ENCODE measurements around the gene CAPN12. TPM values are rescaled to one million over a fixed set of nuclear protein-coding genes. Genes with fewer than 3 reads are reported as not detected.
"Not testable (repeated sequence)": the region's sequence is repeated elsewhere in the genome, so short reads cannot be mapped to it uniquely, and the experiment has no call there.

CAPN12 gene
- total RNA-seq, 1 experiment from 2014 or later = not detected

GRCh38 chr19:38766276-38767047 lies 22.2 kb upstream of the CAPN12 start:
- no peaks in the 10 kb centered on the region for H3K36me3 Mint-ChIP-seq (ENCODE audit: insufficient read depth, unreplicated experiment)
- intact Hi-C loops (cut with micrococcal nuclease) = no loop called here
- ChIA-PET CTCF (no interaction called here), POLR2A (interaction anchor here (0.5 kb wide), 1 partner anchor 18 kb away, joined by 3 read pairs; no protein-coding TSS in a partner anchor)
- no peaks in the 10 kb centered on the region for H3K27me3 Mint-ChIP-seq (ENCODE audit: insufficient read depth, unreplicated experiment)
- no peaks in the 10 kb centered on the region for H3K4me1 Mint-ChIP-seq (ENCODE audit: insufficient read depth, unreplicated experiment)
- TF ChIP-seq CTCF (IDR thresholded peaks at IDR 0.05; ENCODE audit: unreplicated experiment) = no peak
- no peaks in the 10 kb centered on the region for H3K9me3 Mint-ChIP-seq (ENCODE audit: unreplicated experiment)
- BruUV-seq (replicated peaks) = no TSS peak
- H3K4me3 Mint-ChIP-seq (ENCODE audit: unreplicated experiment) = no peak overlapping the region
- no peak for DNase-seq (ENCODE audit: unreplicated experiment)
- H3K27ac Mint-ChIP-seq (ENCODE audit: low read depth, unreplicated experiment) = no peak overlapping the region

- no peaks in the 10 kb centered on the region for H3K36me3 Mint-ChIP-seq (ENCODE audit: insufficient read depth, unreplicated experiment)
- H3K4me1 Mint-ChIP-seq (ENCODE audit: insufficient read depth, unreplicated experiment) = no peaks in the 10 kb centered on the region
- DNase-seq (ENCODE audit: unreplicated experiment) = no peak
- H3K27ac Mint-ChIP-seq (ENCODE audit: low read depth, unreplicated experiment) = no peak overlapping the region
- no peak overlapping the region for H3K4me3 Mint-ChIP-seq (ENCODE audit: unreplicated experiment)
- no peak for TF ChIP-seq CTCF (IDR thresholded peaks at IDR 0.05; ENCODE audit: unreplicated experiment)
- no peaks in the 10 kb centered on the region for H3K9me3 Mint-ChIP-seq (ENCODE audit: unreplicated experiment)
- no peaks in the 10 kb centered on the region for H3K27me3 Mint-ChIP-seq (ENCODE audit: insufficient read depth, unreplicated experiment)
- POLR2A ChIA-PET = interaction anchor here (0.7 kb wide), 1 partner anchor 55 kb away, joined by 3 read pairs; no protein-coding TSS in a partner anchor
- no TSS peak for BruUV-seq (replicated peaks)
- CTCF ChIA-PET = interaction anchor here (0.6 kb wide), 1 partner anchor 357 kb away, joined by 3 read pairs; no protein-coding TSS in a partner anchor
- intact Hi-C loops (cut with micrococcal nuclease) = no loop called here
These were observed 20.9 kb upstream of the CAPN12 start for GRCh38 chr19:38765214-38765613.

GRCh38 chr19:38763795-38764220 lies 19.5 kb upstream of the CAPN12 start:
- Mint-ChIP-seq H3K4me3 (ENCODE audit: unreplicated experiment) (no peak overlapping the region), H3K36me3 (ENCODE audit: insufficient read depth, unreplicated experiment) (no peaks in the 10 kb centered on the region), H3K4me1 (ENCODE audit: insufficient read depth, unreplicated experiment) (no peaks in the 10 kb centered on the region), H3K9me3 (ENCODE audit: unreplicated experiment) (no peaks in the 10 kb centered on the region), H3K27me3 (ENCODE audit: insufficient read depth, unreplicated experiment) (no peaks in the 10 kb centered on the region), H3K27ac (ENCODE audit: low read depth, unreplicated experiment) (no peak overlapping the region)
- no peak for DNase-seq (ENCODE audit: unreplicated experiment)
- TF ChIP-seq CTCF (IDR thresholded peaks at IDR 0.05; ENCODE audit: unreplicated experiment) = no peak
- ChIA-PET CTCF (no interaction called here), POLR2A (interaction anchor here (0.7 kb wide), 1 partner anchor 286 kb away, joined by 3 read pairs; no protein-coding TSS in a partner anchor)
- intact Hi-C loops (cut with micrococcal nuclease) = no loop called here
- no TSS peak for BruUV-seq (replicated peaks)

GRCh38 chr19:38761884-38762389 lies 17.7 kb upstream of the CAPN12 start:
- DNase-seq (ENCODE audit: unreplicated experiment); H3K4me1 Mint-ChIP-seq (ENCODE audit: insufficient read depth, unreplicated experiment); intact Hi-C loops (cut with micrococcal nuclease); H3K27ac Mint-ChIP-seq (ENCODE audit: low read depth, unreplicated experiment); H3K9me3 Mint-ChIP-seq (ENCODE audit: unreplicated experiment); H3K4me3 Mint-ChIP-seq (ENCODE audit: unreplicated experiment); H3K36me3 Mint-ChIP-seq (ENCODE audit: insufficient read depth, unreplicated experiment); H3K27me3 Mint-ChIP-seq (ENCODE audit: insufficient read depth, unreplicated experiment); BruUV-seq (replicated peaks): not testable (repeated sequence)
- ChIA-PET CTCF (interaction anchor here (0.6 to 1.2 kb wide), 2 partner anchors 24 to 633 kb away, joined by 4 read pairs; no protein-coding TSS in a partner anchor), POLR2A (interaction anchor here (1.0 to 1.9 kb wide), 2 partner anchors 28 to 126 kb away, joined by 3 to 4 read pairs; no protein-coding TSS in a partner anchor)

- intact Hi-C loops (cut with micrococcal nuclease); H3K4me1 Mint-ChIP-seq (ENCODE audit: insufficient read depth, unreplicated experiment); DNase-seq (ENCODE audit: unreplicated experiment); BruUV-seq (replicated peaks); H3K4me3 Mint-ChIP-seq (ENCODE audit: unreplicated experiment); H3K27ac Mint-ChIP-seq (ENCODE audit: low read depth, unreplicated experiment); H3K36me3 Mint-ChIP-seq (ENCODE audit: insufficient read depth, unreplicated experiment); H3K27me3 Mint-ChIP-seq (ENCODE audit: insufficient read depth, unreplicated experiment); H3K9me3 Mint-ChIP-seq (ENCODE audit: unreplicated experiment): not testable (repeated sequence)
- ChIA-PET CTCF (interaction anchor here (1.2 kb wide), 1 partner anchor 25 kb away, joined by 4 read pairs; no protein-coding TSS in a partner anchor), POLR2A (interaction anchor here (0.6 to 1.9 kb wide), 5 partner anchors 14 to 642 kb away, joined by 3 to 4 read pairs (median 3); no protein-coding TSS in a partner anchor)
These were observed 16.7 kb upstream of the CAPN12 start for GRCh38 chr19:38760805-38761517.
